Esophagus muscularis mucosa (tissue), 4 donors: ENCODE results near the gene TRIM34. TPM values are rescaled to one million over a fixed set of nuclear protein-coding genes. Genes with fewer than 3 reads are reported as not detected.
"Not testable (repeated sequence)": the region's sequence is repeated elsewhere in the genome, so short reads cannot be mapped to it uniquely, and the experiment has no call there.

Experiments
- DNase-seq: peaks from one replicate; pipeline ENCODE4 v3.0.0-alpha.2; 2017; ENCODE audit errors: extremely low spot score
- H3K27ac ChIP-seq, 4 donors: fragments of 200-600 bp; sonication (generic); replicated peaks in 1 of 4; 1 replicate in 3 of 4; 2 replicates in 1 of 4; pipeline ENCODE4 v1.5.1; 2016 to 2019; ENCODE audit warnings: mild to moderate bottlenecking in 1 of 4
- H3K27me3 ChIP-seq, 4 donors: fragments of 200-600 bp; sonication (generic); one replicate each; pipeline versions ENCODE4 v1.5.1 to v1.6.0; 2016 to 2019
- H3K36me3 ChIP-seq, 4 donors: fragments of 200-600 bp; sonication (generic); one replicate each; pipeline ENCODE4 v1.5.1; 2016 to 2019
- H3K4me1 ChIP-seq, 4 donors: fragments of 200-600 bp; sonication (generic); one replicate each; pipeline ENCODE4 v1.5.1; 2016 to 2019
- H3K4me3 ChIP-seq, 4 donors: fragments of 200-600 bp; sonication (generic); 1 replicate in 2 of 4; 2 replicates in 2 of 4; pipeline ENCODE4 v1.5.1; 2016 to 2019; ENCODE audit warnings: mild to moderate bottlenecking in 4 of 4, moderate library complexity in 1 of 4
- H3K9me3 ChIP-seq, 4 donors: fragments of 200-600 bp; sonication (generic); 1 replicate in 3 of 4; 2 replicates in 1 of 4; pipeline ENCODE4 v1.5.1; 2016 to 2019
- CTCF ChIP-seq, 3 experiments: fragments of 200-600 bp in 2 of 3; fragments of 450-650 bp in 1 of 3; sonication (generic) in 2 of 3; IDR thresholded peaks; one replicate each; pipeline ENCODE4 v1.5.1; 2017 to 2019; ENCODE audit warnings: antibody characterized with exemption in 3 of 3, mild to moderate bottlenecking in 2 of 3, moderate library complexity in 1 of 3
- EP300 ChIP-seq: sonication (generic); formaldehyde crosslinking; IDR thresholded peaks from one replicate; pipeline ENCODE4 v1.6.1; 2017; ENCODE audit warnings: antibody characterized with exemption
- POLR2A ChIP-seq: fragments of 450-650 bp; IDR thresholded peaks from one replicate; pipeline ENCODE4 v1.6.1; 2017; ENCODE audit warnings: antibody characterized with exemption, moderate library complexity, mild to moderate bottlenecking, low read depth
- POLR2AphosphoS5 ChIP-seq, 2 donors: sonication (generic); formaldehyde crosslinking; IDR thresholded peaks; one replicate each; pipeline ENCODE4 v1.6.1; 2017; ENCODE audit warnings: antibody characterized with exemption in 2 of 2
- WGBS: methylation state at CpG from one replicate; pipeline ENCODE4 v1.1.5; 2018; 5-methylcytosine and 5-hydroxymethylcytosine counted together
- intact Hi-C: fragments of 100-400 bp; cut with DNase I; formaldehyde crosslinking; loops from one replicate; pipeline ENCODE4 v1.15.1; 2023
- total RNA-seq, 4 donors: library from RNA; depleted of rRNA; stranded (reverse); fragments of >200 nt; gene quantifications; one replicate each; pipeline versions ENCODE4 v1.1.0 to v1.2.1, GENCODE V29; 2016

Gene TRIM34
- total RNA-seq, 4 donors from 2014 or later: 3.0 to 5.0 (median 3.9) TPM

GRCh38 chr11:5689551-5689983, 64.8 kb downstream of the TRIM34 start, which contains the start of gene TRIM22:
TSS of gene TRIM22 (plus strand) at chr11:5689790. CDS start at chr11:5696233, 6,443 bp downstream.
- TF ChIP-seq POLR2A (no peak), POLR2AphosphoS5 (IDR thresholded peaks at IDR 0.05) (peak; percentile 40 to 56)
- Histone ChIP-seq H3K4me1 (peaks cover 4 to 59% (median 43%) of the 10 kb centered on the region in 4 donors), H3K27ac (peak within 1 kb of the TSS; percentile 81 to 89 (median 85)), H3K27me3 (no peaks in the 10 kb centered on the region), H3K36me3 (no peaks in the 10 kb centered on the region), H3K9me3 (no peaks in the 10 kb centered on the region), H3K4me3 (peak within 1 kb of the TSS; percentile 47 to 61 (median 56))
- 3% methylated on average over 2 of the region's 2 CpGs for WGBS
- intact Hi-C loops: loop anchor here (10.0 kb wide), 1 partner anchor 115 kb away; the partner anchor contains the start of gene OR52N2
- peak; percentile 88 for DNase-seq

- no peak for TF ChIP-seq POLR2A
- TF ChIP-seq POLR2AphosphoS5 (IDR thresholded peaks at IDR 0.05): no peak
- peak; percentile 26 for DNase-seq
- H3K36me3 ChIP-seq: no peaks in the 10 kb centered on the region
- H3K9me3 ChIP-seq: no peaks in the 10 kb centered on the region
- WGBS: 8% methylated on average over 5 of the region's 5 CpGs
- H3K27me3 ChIP-seq: no peaks in the 10 kb centered on the region
- H3K27ac ChIP-seq: peak overlapping the region; percentile 81 to 89 (median 85)
- intact Hi-C loops: loop anchor here (5.0 kb wide), 1 partner anchor 88 kb away; no protein-coding TSS in a partner anchor
- peak overlapping the region; percentile 47 to 61 (median 56) for H3K4me3 ChIP-seq
- H3K4me1 ChIP-seq: peaks cover 3 to 59% (median 44%) of the 10 kb centered on the region in 4 donors
Measured at GRCh38 chr11:5690216-5690615, 65.4 kb downstream of the TRIM34 start.

- Histone ChIP-seq H3K9me3 (no peaks in the 10 kb centered on the region), H3K27ac (peak overlapping the region; percentile 81 to 89 (median 85)), H3K36me3 (no peaks in the 10 kb centered on the region), H3K4me1 (peaks cover 0 to 55% (median 42%) of the 10 kb centered on the region in 4 donors), H3K27me3 (no peaks in the 10 kb centered on the region), H3K4me3 (peak overlapping the region; percentile 47 to 61 (median 56))
- TF ChIP-seq POLR2A (no peak), EP300 (no peak), CTCF (IDR thresholded peaks at IDR 0.05) (no peak), POLR2AphosphoS5 (IDR thresholded peaks at IDR 0.05) (peak in 1 of 2 donors; percentile 41)
- whole genome bisulfite sequencing: 19% methylated on average over 5 of the region's 5 CpGs
- intact Hi-C loops: loop anchor here (5.0 kb wide), 1 partner anchor 88 kb away; no protein-coding TSS in a partner anchor
- peak; percentile 83 for DNase-seq
Measured at GRCh38 chr11:5690736-5691135, 65.9 kb downstream of the TRIM34 start.

- not testable (repeated sequence) for H3K27me3 ChIP-seq, DNase-seq, H3K36me3 ChIP-seq, H3K9me3 ChIP-seq
- H3K4me3 ChIP-seq: peak overlapping the region; percentile 47 to 61 (median 56)
- H3K4me1 ChIP-seq: peaks cover 0 to 61% (median 45%) of the 10 kb centered on the region in 4 donors
- peak overlapping the region; percentile 81 to 89 (median 85) for H3K27ac ChIP-seq
- WGBS: 68% methylated on average over 12 of the region's 12 CpGs
- intact Hi-C loops: loop anchor here (5.0 kb wide), 1 partner anchor 89 kb away; no protein-coding TSS in a partner anchor
Measured at GRCh38 chr11:5691238-5691963, 66.6 kb downstream of the TRIM34 start.

- 61% methylated on average over 3 of the region's 3 CpGs for WGBS
- peaks cover 0 to 11% (median 6%) of the 10 kb centered on the region in 4 donors for H3K36me3 ChIP-seq
- H3K27ac ChIP-seq: peak overlapping the region in 1 of 4 donors; percentile 81
- H3K27me3 ChIP-seq: no peaks in the 10 kb centered on the region
- TF ChIP-seq EP300: no peak
- no peak for TF ChIP-seq CTCF (IDR thresholded peaks at IDR 0.05)
- no peak for TF ChIP-seq POLR2A
- no peak for TF ChIP-seq POLR2AphosphoS5 (IDR thresholded peaks at IDR 0.05)
- H3K9me3 ChIP-seq: no peaks in the 10 kb centered on the region
- intact Hi-C loops: loop anchor here (5.0 kb wide), 1 partner anchor 90 kb away; no protein-coding TSS in a partner anchor
- peaks cover 0 to 61% (median 45%) of the 10 kb centered on the region in 4 donors for H3K4me1 ChIP-seq
- DNase-seq: no peak
- H3K4me3 ChIP-seq: peak overlapping the region in 3 of 4 donors; percentile 47 to 61 (median 61)
Measured at GRCh38 chr11:5691964-5692361, 67.2 kb downstream of the TRIM34 start.

Other genes with a start within 250 kb of the TRIM34 start
- gene OR51M1, start 241.2 kb upstream of the TRIM34 start, total RNA-seq: not detected
- not detected for gene OR51Q1, start 202.9 kb upstream of the TRIM34 start, total RNA-seq
- gene OR51I1, start 183.5 kb upstream of the TRIM34 start, total RNA-seq: not detected
- not detected for gene OR51I2, start 175.7 kb upstream of the TRIM34 start, total RNA-seq
- not detected for gene OR52D1, start 136.3 kb upstream of the TRIM34 start, total RNA-seq
- under 1 TPM in 1 of 4 donors, not detected in 3; 0.13 TPM for gene UBQLN3, start 115.0 kb upstream of the TRIM34 start, total RNA-seq
- under 1 TPM in 3 of 4 donors, not detected in 1; 0.19 to 0.46 (median 0.42) TPM for gene UBQLNL, start 108.3 kb upstream of the TRIM34 start, total RNA-seq
- not detected for gene OR52H1, start 76.5 kb upstream of the TRIM34 start, total RNA-seq
- gene OR52B6, start 44.1 kb upstream of the TRIM34 start, total RNA-seq: not detected
- 1 to 10 TPM; 1.8 to 3.4 (median 2.5) TPM for gene TRIM6, start 28.4 kb upstream of the TRIM34 start, total RNA-seq
- 10 to 100 TPM; 15.9 to 21.5 (median 16.6) TPM for gene TRIM5, start 60.1 kb downstream of the TRIM34 start, total RNA-seq
- 10 to 100 TPM; 27.1 to 46.6 (median 36.7) TPM for gene TRIM22, start 64.8 kb downstream of the TRIM34 start, total RNA-seq
- not detected for gene OR56B1, start 111.4 kb downstream of the TRIM34 start, total RNA-seq
- not detected for gene OR52N4, start 129.2 kb downstream of the TRIM34 start, total RNA-seq
- gene OR52N5, start 158.4 kb downstream of the TRIM34 start, total RNA-seq: under 1 TPM in 1 of 4 donors, not detected in 3; 0.17 TPM
- not detected for gene OR52N1, start 166.3 kb downstream of the TRIM34 start, total RNA-seq
- not detected for gene OR52N2, start 183.9 kb downstream of the TRIM34 start, total RNA-seq
- gene OR52E6, start 216.9 kb downstream of the TRIM34 start, total RNA-seq: not detected
- not detected for gene OR52E8, start 232.7 kb downstream of the TRIM34 start, total RNA-seq